Measurements from ENCODE around the gene RPS3. TPM values are rescaled to one million over a fixed set of nuclear protein-coding genes. Genes with fewer than 3 reads are reported as not detected.

Gene RPS3
- polyA plus RNA-seq, 3 donors: 2,516 to 2,777 (median 2,726) TPM

GRCh38 chr11:75449271-75449670 lies 50.0 kb downstream of the RPS3 start:
- DNase-seq: no peak

GRCh38 chr11:75449776-75450175 lies 50.5 kb downstream of the RPS3 start:
- no peak for DNase-seq

GRCh38 chr11:75450236-75450635 lies 50.9 kb downstream of the RPS3 start:
- DNase-seq: no peak

- no peak for DNase-seq
Observed at GRCh38 chr11:75450826-75451821, 51.8 kb downstream of the RPS3 start.

- no peak for DNase-seq
Observed at GRCh38 chr11:75453916-75454655, 54.8 kb downstream of the RPS3 start.

GRCh38 chr11:75454987-75455386 lies 55.7 kb downstream of the RPS3 start:
- DNase-seq: no peak

Other genes starting within 250 kb of the RPS3 start
- gene SLCO2B1, start 248.4 kb upstream of the RPS3 start, polyA plus RNA-seq (ENCODE audit: insufficient read length in 3 of 3): 10 to 100 TPM in 2 of 3 donors, 1 to 10 TPM in 1; 9.6 to 11.1 (median 10.4) TPM
- under 1 TPM in 2 of 3 donors, not detected in 1; 0.09 to 0.14 TPM for gene TPBGL, start 158.7 kb upstream of the RPS3 start, polyA plus RNA-seq (ENCODE audit: insufficient read length in 3 of 3)
- gene ARRB1, start 47.9 kb upstream of the RPS3 start, polyA plus RNA-seq (ENCODE audit: insufficient read length in 3 of 3): 10 to 100 TPM; 22.7 to 27.8 (median 24.7) TPM
- gene KLHL35, start 33.7 kb downstream of the RPS3 start, polyA plus RNA-seq (ENCODE audit: insufficient read length in 3 of 3): 1 to 10 TPM in 2 of 3 donors, under 1 TPM in 1; 0.73 to 1.1 (median 1.1) TPM
- gene GDPD5, start 126.4 kb downstream of the RPS3 start, polyA plus RNA-seq (ENCODE audit: insufficient read length in 3 of 3): 10 to 100 TPM; 12.1 to 19.1 (median 13.6) TPM
- gene SERPINH1, start 162.7 kb downstream of the RPS3 start, polyA plus RNA-seq (ENCODE audit: insufficient read length in 3 of 3): 100 to 1,000 TPM; 317 to 412 (median 325) TPM

Data from renal pelvis (tissue), 4 donors.